H9 (cell line): ENCODE results near the gene ORMDL1. TPM values are rescaled to one million over a fixed set of nuclear protein-coding genes. Genes with fewer than 3 reads are reported as not detected.

Source experiments
- DNase-seq: peaks from one replicate; pipeline ENCODE4 v3.0.0-alpha.2; 2017
- H2AFZ ChIP-seq: one replicate; pipeline ENCODE4 v1.6.1; 2013; ENCODE audit warnings: mild to moderate bottlenecking, low read length, control low read depth, moderate library complexity
- H2AK5ac ChIP-seq: 2 replicates; pipeline ENCODE4 v1.6.1; 2013; ENCODE audit warnings: low read length, control low read depth, mixed read lengths; ENCODE audit not compliant: insufficient read length
- H2BK120ac ChIP-seq: one replicate; pipeline ENCODE4 v1.6.1; 2013; ENCODE audit warnings: low read depth, mild to moderate bottlenecking, low read length, control low read depth, inconsistent platforms; ENCODE audit not compliant: poor library complexity, severe bottlenecking
- H2BK12ac ChIP-seq: 2 replicates; pipeline ENCODE4 v1.6.1; 2013; ENCODE audit warnings: low read length, control low read depth, mixed read lengths, low read depth; ENCODE audit not compliant: insufficient read length
- H2BK15ac ChIP-seq: 2 replicates; pipeline ENCODE4 v1.6.1; 2013; ENCODE audit warnings: low read depth, low read length, control low read depth
- H2BK20ac ChIP-seq: one replicate; pipeline ENCODE4 v1.6.1; 2013; ENCODE audit warnings: low read depth, mild to moderate bottlenecking, low read length, control low read depth, inconsistent platforms; ENCODE audit not compliant: poor library complexity, severe bottlenecking
- H2BK5ac ChIP-seq: 2 replicates; pipeline ENCODE4 v1.6.1; 2013; ENCODE audit warnings: low read length, control low read depth, mixed read lengths; ENCODE audit not compliant: insufficient read length
- H3K14ac ChIP-seq: 2 replicates; pipeline ENCODE4 v1.6.1; 2013; ENCODE audit warnings: low read length, control low read depth; ENCODE audit not compliant: insufficient read depth
- H3K18ac ChIP-seq: 2 replicates; pipeline ENCODE4 v1.6.1; 2013; ENCODE audit warnings: low read depth, mild to moderate bottlenecking, mixed read lengths, low read length, control low read depth; ENCODE audit not compliant: insufficient read length
- H3K23ac ChIP-seq: 2 replicates; pipeline ENCODE4 v1.6.1; 2013; ENCODE audit warnings: low read length, control low read depth, mixed read lengths, low read depth; ENCODE audit not compliant: insufficient read length
- H3K23me2 ChIP-seq: 2 replicates; pipeline ENCODE4 v1.6.1; 2013; ENCODE audit warnings: low read depth, mild to moderate bottlenecking, mixed read lengths, low read length, control low read depth; ENCODE audit not compliant: insufficient read length, poor library complexity, severe bottlenecking
- H3K27ac ChIP-seq: 2 replicates; pipeline ENCODE4 v1.5.1; 2013; ENCODE audit warnings: low read length, control low read depth, mixed read lengths, low read depth; ENCODE audit not compliant: insufficient read length
- H3K27me3 ChIP-seq: 2 replicates; pipeline ENCODE4 v1.6.1; 2013; ENCODE audit warnings: low read length, control low read depth, inconsistent platforms; ENCODE audit not compliant: insufficient read depth
- H3K4ac ChIP-seq: 2 replicates; pipeline ENCODE4 v1.6.1; 2013; ENCODE audit warnings: low read depth, mild to moderate bottlenecking, control low read depth, inconsistent platforms, low read length, moderate library complexity
- H3K4me1 ChIP-seq: 2 replicates; pipeline ENCODE4 v1.6.1; 2013; ENCODE audit warnings: low read length, control low read depth, inconsistent platforms; ENCODE audit not compliant: insufficient read depth
- H3K4me2 ChIP-seq: 2 replicates; pipeline ENCODE4 v1.6.1; 2013; ENCODE audit warnings: low read length, control low read depth, mixed read lengths; ENCODE audit not compliant: insufficient read length, insufficient read depth
- H3K56ac ChIP-seq: 2 replicates; pipeline ENCODE4 v1.6.1; 2013; ENCODE audit warnings: low read depth, mild to moderate bottlenecking, mixed read lengths, low read length, control low read depth; ENCODE audit not compliant: insufficient read length
- H3K79me1 ChIP-seq: 2 replicates; pipeline ENCODE4 v1.6.1; 2013; ENCODE audit warnings: low read depth, mild to moderate bottlenecking, moderate library complexity, low read length, control low read depth, inconsistent platforms; ENCODE audit not compliant: insufficient read depth, poor library complexity, severe bottlenecking
- H3K79me2 ChIP-seq: 2 replicates; pipeline ENCODE4 v1.6.1; 2013; ENCODE audit warnings: low read length, control low read depth, inconsistent platforms; ENCODE audit not compliant: insufficient read depth
- H3K9ac ChIP-seq: 2 replicates; pipeline ENCODE4 v1.6.1; 2013; ENCODE audit warnings: low read length, control low read depth, mixed read lengths; ENCODE audit not compliant: insufficient read length; ENCODE audit errors: extremely low read depth
- H3K9me3 ChIP-seq: one replicate; pipeline ENCODE4 v1.6.1; 2013; ENCODE audit warnings: low read depth, low read length, inconsistent platforms; ENCODE audit not compliant: control insufficient read depth
- H3T11ph ChIP-seq: one replicate; pipeline ENCODE4 v1.6.1; 2013; ENCODE audit warnings: mild to moderate bottlenecking, low read length, control low read depth, inconsistent platforms
- H4K20me1 ChIP-seq: one replicate; pipeline ENCODE4 v1.6.1; 2013; ENCODE audit not compliant: control insufficient read depth, insufficient read length, insufficient read depth
- H4K5ac ChIP-seq: 2 replicates; pipeline ENCODE4 v1.6.1; 2013; ENCODE audit warnings: low read depth, mild to moderate bottlenecking, mixed read lengths, low read length, control low read depth; ENCODE audit not compliant: insufficient read length
- H4K8ac ChIP-seq: replicated peaks from 2 replicates; pipeline ENCODE4 v1.6.1; 2013; ENCODE audit warnings: low read length, control low read depth, mixed read lengths, low read depth; ENCODE audit not compliant: insufficient read length
- H4K91ac ChIP-seq: 2 replicates; pipeline ENCODE4 v1.6.1; 2013; ENCODE audit warnings: low read depth, mild to moderate bottlenecking, moderate library complexity, mixed read lengths, low read length, control low read depth; ENCODE audit not compliant: insufficient read length
- H3K27ac Mint-ChIP-seq, 3 experiments: 2 replicates in 2 of 3; 3 replicates in 1 of 3; pipeline ENCODE4 v1.8.0; 2020 to 2021; ENCODE audit warnings: mixed read lengths in 3 of 3, mild to moderate bottlenecking in 1 of 3, moderate library complexity in 1 of 3
- H3K27me3 Mint-ChIP-seq: 2 replicates; pipeline ENCODE4 v1.8.0; 2021; ENCODE audit warnings: low read depth, mild to moderate bottlenecking, moderate library complexity, mixed read lengths
- H3K36me3 Mint-ChIP-seq, 3 experiments: 2 replicates in 2 of 3; 3 replicates in 1 of 3; pipeline ENCODE4 v1.8.0; 2020 to 2021; ENCODE audit warnings: low read depth in 3 of 3, mixed read lengths in 3 of 3; ENCODE audit not compliant: insufficient read depth in 1 of 3
- H3K4me1 Mint-ChIP-seq, 2 experiments: 2 replicates each; pipeline ENCODE4 v1.8.0; 2020; ENCODE audit warnings: mixed read lengths in 2 of 2
- H3K4me3 Mint-ChIP-seq, 2 experiments: 2 replicates in 1 of 2; 3 replicates in 1 of 2; pipeline ENCODE4 v1.8.0; 2020 to 2021; ENCODE audit warnings: mild to moderate bottlenecking in 2 of 2, mixed read lengths in 2 of 2, moderate library complexity in 1 of 2
- H3K9me3 Mint-ChIP-seq, 2 experiments: 2 replicates in 1 of 2; 3 replicates in 1 of 2; pipeline ENCODE4 v1.8.0; 2020; ENCODE audit warnings: mild to moderate bottlenecking in 2 of 2, mixed read lengths in 2 of 2, moderate library complexity in 1 of 2
- WGBS: extraction: QIAGEN DNeasy Blood & Tissue Kit; methylation state at CpG from one replicate; pipeline ENCODE4 v1.1.7; 2013; ENCODE audit warnings: missing lambda C conversion rate, low lambda C conversion rate, mixed read lengths; ENCODE audit not compliant: insufficient read length; ENCODE audit errors: extremely low coverage; 5-methylcytosine and 5-hydroxymethylcytosine counted together
- total RNA-seq: library from RNA; stranded (reverse); gene quantifications from 2 replicates; pipeline ENCODE4 v1.2.1, GENCODE V29; 2021
- TF ChIP-seq, protein P1 (sequence below): fragments of 200-600 bp; sonication (generic); conservative IDR thresholded peaks from 3 replicates; pipeline ENCODE4 v1.8.0; 2021; ENCODE audit warnings: antibody characterized with exemption, mild to moderate bottlenecking

Gene ORMDL1
- total RNA-seq, 1 experiment from 2014 or later: 59.7 TPM

DNA sequence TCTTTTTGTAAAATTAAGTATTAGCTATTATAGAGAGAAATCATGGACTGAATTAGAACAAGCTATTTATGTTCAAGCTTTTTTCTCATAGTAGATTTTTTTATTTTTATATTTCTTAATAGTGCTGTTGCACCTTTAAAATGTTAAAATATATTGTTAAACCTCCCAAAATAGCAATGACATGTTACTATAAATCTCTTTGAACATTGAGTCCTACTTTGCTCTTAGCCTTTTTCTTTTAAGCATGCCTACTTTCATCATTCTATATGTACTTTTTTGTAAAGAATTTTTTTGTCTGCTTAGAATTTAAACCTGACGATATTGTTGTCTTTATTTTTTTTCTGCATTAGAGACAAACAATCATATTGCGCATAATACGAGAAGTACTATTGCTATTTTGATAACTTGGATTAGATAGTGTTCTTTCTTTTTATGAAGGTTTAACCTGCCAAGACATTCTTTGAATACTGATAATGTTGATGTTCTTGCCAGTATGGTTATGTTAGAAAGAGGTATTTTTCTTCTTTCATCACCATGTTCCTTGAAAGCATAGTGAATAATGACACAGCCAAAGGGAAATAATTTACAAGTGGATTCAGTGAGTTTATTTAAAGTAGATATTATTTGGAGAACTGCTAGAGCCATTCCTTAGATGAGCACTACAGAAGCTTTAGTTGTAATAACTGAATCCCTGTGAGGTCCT is 40.7 kb upstream of the ORMDL1 start:
- Histone ChIP-seq H3K4me1 (no peaks in the 10 kb centered on the region), H3K18ac (no peak overlapping the region), H2BK20ac (no peak overlapping the region), H2AFZ (no peak overlapping the region), H2BK5ac (no peak overlapping the region), H3K23ac (no peak overlapping the region), H3K27me3 (no peaks in the 10 kb centered on the region), H3K4ac (no peak overlapping the region), H3K9me3 (no peaks in the 10 kb centered on the region), H3K56ac (no peak overlapping the region), H4K5ac (no peak overlapping the region), H4K20me1 (no peaks in the 10 kb centered on the region), H4K8ac (no peak overlapping the region), H2BK12ac (no peak overlapping the region), H3K14ac (no peak overlapping the region), H4K91ac (no peak overlapping the region), H3T11ph (no peak overlapping the region), H2AK5ac (no peak overlapping the region), H2BK120ac (no peak overlapping the region), H3K79me1 (no peaks in the 10 kb centered on the region), H3K27ac (no peak overlapping the region), H2BK15ac (no peak overlapping the region), H3K9ac (no peak overlapping the region), H3K79me2 (no peaks in the 10 kb centered on the region), H3K23me2 (no peaks in the 10 kb centered on the region), H3K4me2 (no peak overlapping the region)
- H3K27ac Mint-ChIP-seq: no peak overlapping the region
- no peaks in the 10 kb centered on the region for H3K9me3 Mint-ChIP-seq
- no CpG with 5 or more reads among the region's 3 CpGs for WGBS
- H3K27me3 Mint-ChIP-seq: no peaks in the 10 kb centered on the region
- TF ChIP-seq, protein P1, sequence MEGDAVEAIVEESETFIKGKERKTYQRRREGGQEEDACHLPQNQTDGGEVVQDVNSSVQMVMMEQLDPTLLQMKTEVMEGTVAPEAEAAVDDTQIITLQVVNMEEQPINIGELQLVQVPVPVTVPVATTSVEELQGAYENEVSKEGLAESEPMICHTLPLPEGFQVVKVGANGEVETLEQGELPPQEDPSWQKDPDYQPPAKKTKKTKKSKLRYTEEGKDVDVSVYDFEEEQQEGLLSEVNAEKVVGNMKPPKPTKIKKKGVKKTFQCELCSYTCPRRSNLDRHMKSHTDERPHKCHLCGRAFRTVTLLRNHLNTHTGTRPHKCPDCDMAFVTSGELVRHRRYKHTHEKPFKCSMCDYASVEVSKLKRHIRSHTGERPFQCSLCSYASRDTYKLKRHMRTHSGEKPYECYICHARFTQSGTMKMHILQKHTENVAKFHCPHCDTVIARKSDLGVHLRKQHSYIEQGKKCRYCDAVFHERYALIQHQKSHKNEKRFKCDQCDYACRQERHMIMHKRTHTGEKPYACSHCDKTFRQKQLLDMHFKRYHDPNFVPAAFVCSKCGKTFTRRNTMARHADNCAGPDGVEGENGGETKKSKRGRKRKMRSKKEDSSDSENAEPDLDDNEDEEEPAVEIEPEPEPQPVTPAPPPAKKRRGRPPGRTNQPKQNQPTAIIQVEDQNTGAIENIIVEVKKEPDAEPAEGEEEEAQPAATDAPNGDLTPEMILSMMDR: no peak
- H3K36me3 Mint-ChIP-seq: peaks cover 0 to 10% (median 7%) of the 10 kb centered on the region in 3 experiments; a peak in 4 of 7 replicates
- no peak for DNase-seq
- H3K4me1 Mint-ChIP-seq: peaks cover 6 to 11% of the 10 kb centered on the region in 2 experiments
- H3K4me3 Mint-ChIP-seq: no peak overlapping the region
